Spleen (tissue), 11 donors: ENCODE measurements around the gene RHBDL1. TPM values are rescaled to one million over a fixed set of nuclear protein-coding genes. Genes with fewer than 3 reads are reported as not detected.

Experiments used
- DNase-seq: peaks from one replicate; pipeline ENCODE4 v3.0.0-alpha.2; 2020
- H3K27ac ChIP-seq, 8 donors: fragments of 200-600 bp; sonication (generic) in 7 of 8; 1 replicate in 4 of 8; 2 replicates in 4 of 8; pipeline versions ENCODE4 v1.5.0 to v1.8.0; 2016 to 2021; ENCODE audit warnings: inconsistent platforms in 4 of 8, mild to moderate bottlenecking in 4 of 8, moderate library complexity in 1 of 8
- H3K27me3 ChIP-seq, 7 donors: fragments of 200-600 bp; sonication (generic) in 6 of 7; replicated peaks in 1 of 7; 1 replicate in 4 of 7; 2 replicates in 3 of 7; pipeline versions ENCODE4 v1.5.0 to v1.8.0; 2016 to 2021; ENCODE audit warnings: inconsistent platforms in 3 of 7, mild to moderate bottlenecking in 1 of 7
- H3K36me3 ChIP-seq, 6 donors: fragments of 200-600 bp; sonication (generic) in 5 of 6; 1 replicate in 4 of 6; 2 replicates in 2 of 6; pipeline versions ENCODE4 v1.5.0 to v1.8.0; 2016 to 2021; ENCODE audit warnings: inconsistent platforms in 2 of 6
- H3K4me1 ChIP-seq, 6 donors: fragments of 200-600 bp; sonication (generic) in 5 of 6; 1 replicate in 3 of 6; 2 replicates in 3 of 6; pipeline versions ENCODE4 v1.5.0 to v1.8.0; 2016 to 2021; ENCODE audit warnings: inconsistent platforms in 3 of 6
- H3K4me3 ChIP-seq, 8 donors: fragments of 200-600 bp; sonication (generic) in 7 of 8; 1 replicate in 4 of 8; 2 replicates in 4 of 8; pipeline versions ENCODE4 v1.5.0 to v1.8.0; 2016 to 2021; ENCODE audit warnings: inconsistent platforms in 4 of 8, mild to moderate bottlenecking in 4 of 8, moderate library complexity in 2 of 8
- H3K9me3 ChIP-seq, 8 donors: fragments of 200-600 bp; sonication (generic) in 7 of 8; 1 replicate in 4 of 8; 2 replicates in 4 of 8; pipeline versions ENCODE4 v1.5.0 to v1.8.0; 2016 to 2021; ENCODE audit warnings: inconsistent platforms in 4 of 8
- CTCF ChIP-seq, 11 experiments: fragments of 200-600 bp in 7 of 11; fragments of 450-650 bp in 4 of 11; sonication (generic) in 4 of 11; IDR thresholded peaks in 8 of 11; conservative IDR thresholded peaks in 3 of 11; 1 replicate in 7 of 11; 2 replicates in 4 of 11; pipeline versions ENCODE4 v1.4.0 to v1.8.0; 2016 to 2021; ENCODE audit warnings: antibody characterized with exemption in 11 of 11, inconsistent platforms in 4 of 11, mild to moderate bottlenecking in 1 of 11
- POLR2A ChIP-seq, 3 donors: fragments of 450-650 bp; IDR thresholded peaks; one replicate each; pipeline ENCODE4 v1.5.1; 2017; ENCODE audit warnings: antibody characterized with exemption in 3 of 3, mild to moderate bottlenecking in 1 of 3
- POLR2AphosphoS5 ChIP-seq, 3 donors: sonication (generic); formaldehyde crosslinking; IDR thresholded peaks; one replicate each; pipeline ENCODE4 v1.5.1; 2017; ENCODE audit warnings: antibody characterized with exemption in 3 of 3
- WGBS, 5 donors: extraction: QIAGEN DNeasy Blood & Tissue Kit in 3 of 5; methylation state at CpG; one replicate each; pipeline versions ENCODE4 v1.1.5 to v1.1.7; 2013 to 2018; 5-methylcytosine and 5-hydroxymethylcytosine counted together
- intact Hi-C: fragments of 100-400 bp; cut with DNase I; formaldehyde crosslinking; loops from one replicate; pipeline ENCODE4 v1.15.0; 2023; ENCODE audit warnings: low total_unique reads
- polyA plus RNA-seq, 3 donors: library from polyadenylated mRNA; stranded (reverse); fragments of 200-250 nt; gene quantifications; one replicate each; pipeline ENCODE4 v1.2.1, GENCODE V29; 2013
- total RNA-seq, 7 donors: library from RNA; depleted of rRNA in 3 of 7; stranded (reverse); fragments of >200 nt in 3 of 7; fragmentation: NEBNext Ultra II Directional in 4 of 7; extraction: Animal tissue kit (Norgen Biotek cat#: 25700) in 4 of 7; gene quantifications; one replicate each; pipeline versions ENCODE4 v1.1.0 to v1.2.1, GENCODE V29; 2016 to 2021
- donor health status: healthy with polysubstance abuse.
- donor health status: DM: no; HTN: no; CAD: no; lungs with moderate emphysema.
- donor health status: DM: no; HTN: no; CAD: no.
- donor health status: Bipolar disorder and iron deficiency.
- donor health status: healthy.
- donor health status: DM: no; HTN: no; CAD: no.
- donor health status: DM: yes; HTN: yes; CAD: no.

Gene RHBDL1
- total and polyA plus RNA-seq, 10 donors: 0.37 to 2.0 (median 0.65) TPM

GRCh38 chr16:627454-628239 is 47.8 kb upstream of the RHBDL1 start:
- intact Hi-C loops: no loop called here
- H3K36me3 ChIP-seq: peaks cover 0 to 54% (median 36%) of the 10 kb centered on the region in 6 donors
- peaks cover 0 to 36% (median 18%) of the 10 kb centered on the region in 6 donors for H3K4me1 ChIP-seq
- TF ChIP-seq POLR2A (IDR thresholded peaks at IDR 0.05) (no peak), POLR2AphosphoS5 (IDR thresholded peaks at IDR 0.05) (no peak), CTCF (IDR thresholded peaks at IDR 0.05 in 8 of 11, conservative IDR thresholded peaks at IDR 0.05 in 3 of 11) (no peak)
- whole genome bisulfite sequencing, 5 donors: 89 to 94% (median 91%) methylated on average over 38 to 50 of the region's 50 CpGs
- no peaks in the 10 kb centered on the region for H3K9me3 ChIP-seq
- H3K27ac ChIP-seq: no peak overlapping the region
- peak; percentile 74 for DNase-seq
- H3K4me3 ChIP-seq: no peak overlapping the region
- H3K27me3 ChIP-seq: peaks cover 0 to 13% (median 0%) of the 10 kb centered on the region in 7 donors

- Histone ChIP-seq H3K4me1 (peaks cover 0 to 38% (median 18%) of the 10 kb centered on the region in 6 donors), H3K27me3 (peaks cover 0 to 13% (median 0%) of the 10 kb centered on the region in 7 donors), H3K4me3 (no peak overlapping the region), H3K9me3 (no peaks in the 10 kb centered on the region), H3K36me3 (peaks cover 0 to 63% (median 45%) of the 10 kb centered on the region in 6 donors), H3K27ac (peak overlapping the region in 3 of 8 donors; percentile 39 to 48 (median 48))
- DNase-seq: peak; percentile 76
- intact Hi-C loops: no loop called here
- no peak for TF ChIP-seq POLR2AphosphoS5 (IDR thresholded peaks at IDR 0.05)
- TF ChIP-seq CTCF (IDR thresholded peaks at IDR 0.05 in 8 of 11, conservative IDR thresholded peaks at IDR 0.05 in 3 of 11): no peak
- no peak for TF ChIP-seq POLR2A (IDR thresholded peaks at IDR 0.05)
- 91 to 95% (median 94%) methylated on average over 19 to 33 of the region's 33 CpGs for WGBS, 5 donors
These were observed 47.0 kb upstream of the RHBDL1 start for GRCh38 chr16:628321-629061.

GRCh38 chr16:629185-629832 is 46.2 kb upstream of the RHBDL1 start:
- DNase-seq: peak; percentile 72
- peak overlapping the region in 4 of 8 donors; percentile 25 to 48 (median 44) for H3K27ac ChIP-seq

More at GRCh38 chr16:629185-629832, 46.2 kb upstream of the RHBDL1 start:
- 77 to 85% (median 82%) methylated on average over 17 to 29 of the region's 29 CpGs for WGBS, 5 donors
- intact Hi-C loops: no loop called here
- H3K36me3 ChIP-seq: peaks cover 0 to 71% (median 51%) of the 10 kb centered on the region in 6 donors
- H3K9me3 ChIP-seq: no peaks in the 10 kb centered on the region
- H3K4me3 ChIP-seq: no peak overlapping the region
- TF ChIP-seq POLR2A (IDR thresholded peaks at IDR 0.05): no peak
- peak in 1 of 3 donors; percentile 22 for TF ChIP-seq POLR2AphosphoS5 (IDR thresholded peaks at IDR 0.05)
- TF ChIP-seq CTCF (IDR thresholded peaks at IDR 0.05 in 8 of 11, conservative IDR thresholded peaks at IDR 0.05 in 3 of 11): no peak
- peaks cover 0 to 13% (median 0%) of the 10 kb centered on the region in 7 donors for H3K27me3 ChIP-seq
- H3K4me1 ChIP-seq: peaks cover 0 to 42% (median 19%) of the 10 kb centered on the region in 6 donors
